Myocyte (in vitro differentiated cells): Measurements from ENCODE around the gene DDX31. TPM values are rescaled to one million over a fixed set of nuclear protein-coding genes. Genes with fewer than 3 reads are reported as not detected.
A peak's percentile ranks its signal among the peaks of the same experiment; 100 is the strongest.

Experiments used
- DNase-seq: peaks from one replicate; pipeline ENCODE4 v3.0.0-alpha.2; 2012; ENCODE audit warnings: low read depth
- total RNA-seq: library from RNA; depleted of rRNA; stranded (reverse); fragments of >200 nt; gene quantifications from 2 replicates; pipeline ENCODE4 v1.2.3, GENCODE V29; 2014

DDX31 gene
- total RNA-seq, 1 donor from 2014 or later, result 14.3 TPM

GRCh38 chr9:132597073-132597775, 72.6 kb downstream of the DDX31 start:
- peak; percentile 47 for DNase-seq

GRCh38 chr9:132596200-132596599, 73.6 kb downstream of the DDX31 start:
- no peak for DNase-seq

GRCh38 chr9:132595319-132595718, 74.5 kb downstream of the DDX31 start:
- no peak for DNase-seq

GRCh38 chr9:132594412-132594811, 75.4 kb downstream of the DDX31 start:
- no peak for DNase-seq

GRCh38 chr9:132592451-132592850, 77.3 kb downstream of the DDX31 start:
- no peak for DNase-seq

GRCh38 chr9:132591751-132592314, 78.0 kb downstream of the DDX31 start:
- DNase-seq, result no peak

GRCh38 chr9:132591244-132591643, 78.5 kb downstream of the DDX31 start:
- no peak for DNase-seq

GRCh38 chr9:132590318-132591182, 79.2 kb downstream of the DDX31 start:
- no peak for DNase-seq

GRCh38 chr9:132590037-132590317, 79.8 kb downstream of the DDX31 start:
- no peak for DNase-seq

- DNase-seq, result no peak
Observed at GRCh38 chr9:132589148-132590036, 80.4 kb downstream of the DDX31 start.

- DNase-seq, result no peak
Observed at GRCh38 chr9:132588501-132589147, 81.2 kb downstream of the DDX31 start.

- no peak for DNase-seq
Observed at GRCh38 chr9:132588098-132588497, 81.7 kb downstream of the DDX31 start.

- no peak for DNase-seq
Observed at GRCh38 chr9:132587592-132587955, 82.2 kb downstream of the DDX31 start.

- DNase-seq, result no peak
Observed at GRCh38 chr9:132586830-132587591, 82.8 kb downstream of the DDX31 start.

- DNase-seq, result no peak
Observed at GRCh38 chr9:132585954-132586829, 83.6 kb downstream of the DDX31 start.

GRCh38 chr9:132584601-132585560, 84.9 kb downstream of the DDX31 start:
- DNase-seq, result no peak

GRCh38 chr9:132583584-132584304, 86.0 kb downstream of the DDX31 start:
- no peak for DNase-seq
